ENCODE measurements around the gene MAML3.

The MAML3 gene

DNA sequence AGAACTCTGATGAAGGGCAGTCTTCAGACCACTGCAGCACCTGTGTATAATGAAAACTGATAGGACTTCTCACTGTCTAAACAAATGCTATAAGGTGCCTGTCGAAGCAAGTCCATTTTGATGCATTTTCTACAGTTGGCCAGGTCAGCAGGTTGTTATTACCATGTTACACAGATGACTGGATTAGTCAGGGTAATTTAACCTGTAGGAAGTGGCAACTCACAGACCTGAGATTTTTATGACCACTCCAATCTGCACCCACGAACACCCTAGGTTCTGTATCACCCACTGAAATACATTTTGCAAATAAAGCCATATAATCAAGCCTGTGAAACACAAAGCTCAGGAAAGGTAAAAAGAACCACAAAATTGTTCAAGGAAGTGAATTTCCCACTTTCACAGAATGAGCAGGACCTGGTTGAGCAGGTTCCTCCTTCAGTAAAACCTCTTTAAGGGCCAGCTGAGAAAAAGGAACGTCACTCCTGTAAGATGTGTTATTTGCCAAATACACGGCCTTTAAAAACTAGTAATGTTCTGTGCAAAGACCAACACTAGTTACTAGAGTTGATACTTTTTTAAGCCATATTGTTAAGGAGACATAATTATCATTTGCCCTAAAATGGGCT is 12.7 kb downstream of the MAML3 start:
- H3K4me3 ChIP-seq (ENCODE audit: low read depth in 1 of 2, low read length in 1 of 2) = no peak overlapping the region
- no peaks in the 10 kb centered on the region for H3K36me3 ChIP-seq
- H3K27me3 ChIP-seq = no peaks in the 10 kb centered on the region
- no peaks in the 10 kb centered on the region for H3K9me3 ChIP-seq
- H3K4me1 ChIP-seq (ENCODE audit: control insufficient read depth in 1 of 2, insufficient read depth in 1 of 2, low read depth in 1 of 2, low read length in 1 of 2) = peaks cover 6 to 9% of the 10 kb centered on the region in 2 experiments
- TF ChIP-seq, protein P1, sequence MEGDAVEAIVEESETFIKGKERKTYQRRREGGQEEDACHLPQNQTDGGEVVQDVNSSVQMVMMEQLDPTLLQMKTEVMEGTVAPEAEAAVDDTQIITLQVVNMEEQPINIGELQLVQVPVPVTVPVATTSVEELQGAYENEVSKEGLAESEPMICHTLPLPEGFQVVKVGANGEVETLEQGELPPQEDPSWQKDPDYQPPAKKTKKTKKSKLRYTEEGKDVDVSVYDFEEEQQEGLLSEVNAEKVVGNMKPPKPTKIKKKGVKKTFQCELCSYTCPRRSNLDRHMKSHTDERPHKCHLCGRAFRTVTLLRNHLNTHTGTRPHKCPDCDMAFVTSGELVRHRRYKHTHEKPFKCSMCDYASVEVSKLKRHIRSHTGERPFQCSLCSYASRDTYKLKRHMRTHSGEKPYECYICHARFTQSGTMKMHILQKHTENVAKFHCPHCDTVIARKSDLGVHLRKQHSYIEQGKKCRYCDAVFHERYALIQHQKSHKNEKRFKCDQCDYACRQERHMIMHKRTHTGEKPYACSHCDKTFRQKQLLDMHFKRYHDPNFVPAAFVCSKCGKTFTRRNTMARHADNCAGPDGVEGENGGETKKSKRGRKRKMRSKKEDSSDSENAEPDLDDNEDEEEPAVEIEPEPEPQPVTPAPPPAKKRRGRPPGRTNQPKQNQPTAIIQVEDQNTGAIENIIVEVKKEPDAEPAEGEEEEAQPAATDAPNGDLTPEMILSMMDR (IDR thresholded peaks at IDR 0.05) = no peak
- H3K27ac ChIP-seq = peak overlapping the region; percentile 42

DNA sequence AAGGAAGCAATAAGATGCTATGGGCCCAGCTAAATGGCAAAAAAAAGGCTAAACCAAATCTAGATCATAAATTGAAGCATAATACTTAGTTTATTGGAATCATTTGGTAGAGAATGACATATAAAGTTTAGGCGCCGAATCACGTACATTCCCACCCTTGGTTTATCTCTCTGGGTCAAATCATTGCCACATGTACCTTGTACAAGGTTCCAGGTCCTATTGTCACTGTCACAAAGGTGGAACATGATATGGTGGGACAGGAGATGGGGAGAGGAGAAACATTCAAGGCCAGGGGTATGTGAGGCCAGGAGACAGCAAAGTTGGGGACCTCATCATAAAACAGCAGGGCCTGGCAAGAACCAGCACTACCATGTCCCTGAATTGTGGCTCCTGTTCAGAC is 13.4 kb downstream of the MAML3 start:
- Histone ChIP-seq H3K27ac (no peak overlapping the region), H3K27me3 (no peaks in the 10 kb centered on the region), H3K36me3 (no peaks in the 10 kb centered on the region), H3K9me3 (no peaks in the 10 kb centered on the region), H3K4me1 (ENCODE audit: control insufficient read depth in 1 of 2, insufficient read depth in 1 of 2, low read depth in 1 of 2, low read length in 1 of 2) (peaks cover 6 to 9% of the 10 kb centered on the region in 2 experiments), H3K4me3 (ENCODE audit: low read depth in 1 of 2, low read length in 1 of 2) (no peak overlapping the region)
- TF ChIP-seq, protein P1 (IDR thresholded peaks at IDR 0.05) = no peak

DNA sequence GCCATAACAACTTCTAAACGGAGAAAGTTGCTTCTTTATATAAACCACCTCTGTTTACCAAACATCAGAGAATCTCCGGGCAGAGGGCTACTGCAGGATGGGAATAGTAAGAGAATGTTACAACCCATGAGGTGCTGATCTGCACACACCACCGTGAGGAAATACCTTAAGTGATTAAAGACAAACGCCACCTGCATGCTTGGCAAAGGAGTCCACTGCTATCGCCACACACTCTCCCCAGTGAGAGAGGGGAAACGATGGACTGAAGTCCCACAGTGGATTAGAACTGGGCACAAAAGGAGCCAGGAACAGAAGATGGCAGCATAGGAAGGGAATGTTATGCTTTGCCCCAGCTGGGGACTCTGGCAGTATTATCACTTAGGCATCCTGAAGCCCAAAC is 15.6 kb downstream of the MAML3 start:
- H3K27me3 ChIP-seq = no peaks in the 10 kb centered on the region
- H3K36me3 ChIP-seq = no peaks in the 10 kb centered on the region
- peaks cover 6 to 9% of the 10 kb centered on the region in 2 experiments for H3K4me1 ChIP-seq (ENCODE audit: control insufficient read depth in 1 of 2, insufficient read depth in 1 of 2, low read depth in 1 of 2, low read length in 1 of 2)
- H3K4me3 ChIP-seq (ENCODE audit: low read depth in 1 of 2, low read length in 1 of 2) = no peak overlapping the region
- no peak overlapping the region for H3K27ac ChIP-seq
- TF ChIP-seq, protein P1 (IDR thresholded peaks at IDR 0.05) = no peak
- H3K9me3 ChIP-seq = no peaks in the 10 kb centered on the region

DNA sequence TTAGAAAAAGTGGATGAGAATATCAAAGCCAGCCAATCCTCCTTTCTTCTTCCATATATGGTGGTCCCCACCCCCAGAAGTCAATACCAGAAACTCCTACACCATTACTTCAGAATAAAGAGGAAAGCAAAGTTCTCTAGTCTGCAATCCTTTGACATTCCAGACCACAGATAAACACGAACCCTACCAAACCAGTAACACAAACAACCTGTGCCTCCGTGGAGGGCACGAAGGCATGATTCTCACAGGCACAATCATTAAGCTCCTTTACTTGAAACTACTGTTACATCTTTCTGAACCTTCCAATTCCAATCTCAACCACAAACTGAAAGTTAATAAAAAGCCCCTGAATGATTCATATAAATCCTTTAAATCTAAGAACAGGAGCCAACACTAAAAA is 16.3 kb downstream of the MAML3 start:
- Histone ChIP-seq H3K4me3 (ENCODE audit: low read depth in 1 of 2, low read length in 1 of 2) (no peak overlapping the region), H3K4me1 (ENCODE audit: control insufficient read depth in 1 of 2, insufficient read depth in 1 of 2, low read depth in 1 of 2, low read length in 1 of 2) (peaks cover 6 to 11% of the 10 kb centered on the region in 2 experiments), H3K9me3 (no peaks in the 10 kb centered on the region), H3K36me3 (no peaks in the 10 kb centered on the region), H3K27ac (no peak overlapping the region), H3K27me3 (no peaks in the 10 kb centered on the region)
- TF ChIP-seq, protein P1 (IDR thresholded peaks at IDR 0.05) = no peak

DNA sequence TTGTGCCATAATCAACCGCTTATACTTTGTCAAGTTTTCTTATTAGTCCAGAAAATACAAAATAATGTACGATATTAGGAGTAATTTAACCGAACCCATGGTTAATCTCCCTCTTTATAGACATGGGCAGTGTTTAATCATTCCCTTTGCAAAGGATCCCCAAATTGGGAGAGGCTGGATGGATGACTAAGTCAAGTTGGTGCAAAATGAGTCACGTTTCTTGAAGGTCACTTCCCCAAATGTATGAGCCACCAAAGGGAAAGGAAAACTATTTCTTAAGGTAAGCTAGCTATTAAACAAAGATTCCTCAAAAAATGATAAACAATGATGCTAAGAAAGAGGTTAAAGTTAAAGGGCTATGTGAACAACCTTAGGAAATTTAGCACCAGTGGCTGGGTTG is 17.5 kb downstream of the MAML3 start:
- Histone ChIP-seq H3K36me3 (no peaks in the 10 kb centered on the region), H3K27ac (peak overlapping the region; percentile 14), H3K27me3 (no peaks in the 10 kb centered on the region), H3K4me3 (ENCODE audit: low read depth in 1 of 2, low read length in 1 of 2) (no peak overlapping the region), H3K4me1 (ENCODE audit: control insufficient read depth in 1 of 2, insufficient read depth in 1 of 2, low read depth in 1 of 2, low read length in 1 of 2) (peaks cover 10 to 18% of the 10 kb centered on the region in 2 experiments), H3K9me3 (no peaks in the 10 kb centered on the region)
- TF ChIP-seq, protein P1 (IDR thresholded peaks at IDR 0.05) = no peak
